Fibroblast of upper back skin (primary cell): ENCODE results near the gene APMAP.

Experiments
- DNase-seq: peaks from one replicate; pipeline ENCODE4 v3.0.0-alpha.2; 2013

Gene APMAP

GRCh38 chr20:25024171-25024570 lies 31.6 kb upstream of the APMAP start:
- no peak for DNase-seq

DNA sequence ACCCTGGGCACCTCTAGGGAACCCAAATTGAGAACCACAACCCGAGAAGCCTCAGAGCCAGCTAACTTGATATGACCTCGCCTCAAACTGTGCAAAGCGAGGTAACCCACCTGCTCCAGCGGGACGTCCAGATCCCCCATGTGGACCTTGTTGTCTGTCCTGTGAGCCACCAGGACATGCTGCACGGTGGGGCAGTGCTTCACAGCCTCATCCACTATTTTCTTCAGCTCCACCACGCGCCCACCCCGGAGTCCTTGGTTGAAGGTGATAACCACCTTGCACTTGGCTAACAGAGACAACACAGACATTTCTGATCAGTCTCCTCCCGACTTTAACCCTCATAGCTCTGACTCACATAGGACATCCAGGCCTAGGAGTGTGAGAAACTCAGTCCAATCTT lies 30.8 kb upstream of the APMAP start:
- no peak for DNase-seq

- DNase-seq, result no peak
These were observed 30.1 kb upstream of the APMAP start for GRCh38 chr20:25022680-25023079.

DNA sequence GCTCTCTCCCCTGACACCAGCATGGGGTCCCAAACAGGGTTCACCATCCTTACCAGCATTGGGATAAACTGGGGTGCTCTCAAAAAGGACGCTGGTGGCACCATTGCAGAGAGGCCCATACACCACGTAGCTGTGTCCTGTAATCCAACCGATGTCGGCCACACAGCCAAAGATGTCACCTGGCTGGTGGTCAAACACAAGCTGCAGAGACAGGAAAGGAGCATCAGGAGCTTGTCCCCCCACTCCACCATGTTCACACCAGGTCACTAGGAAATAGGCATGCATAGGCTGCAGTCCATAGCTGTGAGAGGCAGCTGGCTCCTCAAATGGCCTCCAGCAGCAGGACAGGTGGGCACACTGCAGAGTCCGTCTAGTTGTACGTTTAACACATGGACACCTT lies 28.8 kb upstream of the APMAP start:
- DNase-seq, result no peak

DNA sequence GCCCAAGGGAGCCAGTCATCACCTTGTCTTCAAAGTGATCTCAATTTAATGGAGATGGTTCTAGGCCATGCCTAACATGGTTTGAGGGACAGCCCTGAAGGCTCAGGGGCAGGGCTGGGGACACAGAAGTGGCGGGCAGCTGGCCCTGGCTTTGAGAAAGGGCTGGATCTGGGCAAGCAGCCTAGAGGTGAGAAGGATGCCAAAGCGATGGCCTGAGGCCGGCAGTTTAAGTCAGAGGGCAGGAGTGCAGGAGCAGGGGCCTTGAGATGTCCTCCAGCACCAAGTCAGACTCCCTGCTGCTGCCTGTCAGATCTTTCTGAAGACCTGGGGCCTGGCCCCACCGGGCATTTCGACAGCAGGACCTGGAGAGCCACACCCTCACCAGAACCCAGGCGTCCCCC lies 28.4 kb upstream of the APMAP start:
- no peak for DNase-seq

- no peak for DNase-seq
These were observed 27.8 kb upstream of the APMAP start for GRCh38 chr20:25020345-25020744.

DNA sequence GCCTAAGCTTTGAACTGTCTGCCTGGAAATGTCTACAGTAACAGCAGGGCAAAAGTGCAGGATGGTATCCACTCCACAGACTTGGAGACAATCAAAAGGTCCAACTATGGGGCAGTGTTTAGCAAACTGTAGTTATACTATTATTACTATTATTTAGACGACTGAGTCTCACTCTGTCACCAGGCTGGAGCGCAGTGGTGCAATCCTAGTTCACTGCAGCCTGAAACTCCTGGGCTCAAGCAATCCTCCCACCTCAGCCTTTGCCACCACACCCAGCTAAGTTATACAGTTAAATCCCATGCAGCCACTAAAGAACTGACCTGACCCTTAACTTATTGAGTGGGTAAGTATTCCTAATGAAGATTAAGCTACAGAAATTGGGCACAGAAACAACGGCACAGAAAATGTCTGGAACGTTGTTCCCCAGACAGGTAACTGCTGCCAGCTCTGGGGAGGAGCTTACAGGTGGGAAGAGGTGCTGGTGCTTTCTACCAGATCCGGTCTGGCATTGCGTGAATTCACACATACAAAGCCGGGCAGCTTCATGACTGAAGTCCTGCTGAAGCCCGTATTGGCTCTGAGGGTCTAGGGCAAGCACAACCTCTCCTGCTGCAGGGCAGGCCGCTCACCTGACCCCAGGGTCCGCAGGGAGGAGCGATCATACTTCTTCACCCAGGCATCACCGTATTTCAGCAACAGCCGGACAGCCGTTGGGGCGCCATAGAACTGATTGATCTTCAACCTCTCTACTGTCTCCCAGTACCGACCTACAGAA lies 27.0 kb upstream of the APMAP start:
- DNase-seq, result no peak

DNA sequence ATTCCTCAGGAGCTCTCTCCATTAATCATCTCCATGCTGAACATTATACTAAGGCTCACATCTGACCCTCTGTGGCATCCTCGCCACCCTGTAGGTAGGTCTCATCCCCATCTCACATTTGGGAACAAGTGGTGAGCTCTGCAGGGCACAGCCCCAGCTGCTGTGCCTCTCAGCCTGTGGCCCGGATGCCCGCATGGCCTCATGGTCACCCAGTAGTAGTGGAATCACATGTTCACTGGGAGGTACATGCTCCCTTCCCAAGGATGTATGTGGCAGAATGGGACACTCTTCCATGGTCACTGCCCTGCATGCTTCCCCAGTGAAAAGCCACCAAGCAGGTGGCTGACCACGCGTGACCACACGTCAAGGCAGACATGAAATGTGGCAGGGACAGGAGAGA lies 26.3 kb upstream of the APMAP start:
- no peak for DNase-seq

DNA sequence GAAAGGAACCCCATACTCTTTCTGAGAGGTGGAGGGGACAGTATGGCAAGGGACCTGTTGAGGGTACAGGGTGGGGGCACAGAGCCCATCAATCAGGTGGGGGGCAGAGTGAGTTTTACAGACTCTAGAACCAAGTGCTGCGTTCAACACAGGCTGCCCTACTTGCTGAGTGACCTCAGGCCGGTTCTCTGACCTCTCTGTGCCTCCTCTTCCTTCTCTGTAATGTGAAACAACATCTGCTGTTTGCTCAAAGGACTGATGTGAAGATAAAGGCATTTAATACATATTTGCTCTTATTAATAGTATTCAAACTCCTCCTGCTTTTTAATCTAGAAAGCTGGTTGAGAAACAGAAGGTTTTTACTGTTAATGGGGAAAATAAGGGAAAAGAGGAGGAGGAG lies 25.9 kb upstream of the APMAP start:
- DNase-seq, result no peak

GRCh38 chr20:25017257-25017803 lies 24.8 kb upstream of the APMAP start:
- DNase-seq, result no peak

DNA sequence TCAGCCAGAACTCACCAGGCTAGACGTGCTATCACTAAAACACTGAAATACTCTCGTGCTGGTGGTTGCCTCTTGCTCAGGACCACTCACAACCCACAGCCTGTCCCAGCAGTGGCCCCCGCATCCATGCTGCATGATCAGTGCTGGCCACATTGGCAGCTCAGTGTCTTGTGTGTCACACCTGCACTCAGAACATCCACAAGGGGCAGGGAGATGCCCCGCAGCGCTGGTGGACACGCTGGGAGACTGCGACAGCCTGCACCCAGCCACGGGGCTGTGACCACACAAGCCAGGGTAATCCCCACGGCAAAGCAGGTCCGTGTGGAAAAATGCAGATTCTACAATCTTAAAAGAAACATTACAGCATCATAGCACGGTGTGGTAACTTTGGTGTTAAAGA lies 23.9 kb upstream of the APMAP start:
- DNase-seq, result no peak

- no peak for DNase-seq
These were observed 23.4 kb upstream of the APMAP start for GRCh38 chr20:25015986-25016385.

DNA sequence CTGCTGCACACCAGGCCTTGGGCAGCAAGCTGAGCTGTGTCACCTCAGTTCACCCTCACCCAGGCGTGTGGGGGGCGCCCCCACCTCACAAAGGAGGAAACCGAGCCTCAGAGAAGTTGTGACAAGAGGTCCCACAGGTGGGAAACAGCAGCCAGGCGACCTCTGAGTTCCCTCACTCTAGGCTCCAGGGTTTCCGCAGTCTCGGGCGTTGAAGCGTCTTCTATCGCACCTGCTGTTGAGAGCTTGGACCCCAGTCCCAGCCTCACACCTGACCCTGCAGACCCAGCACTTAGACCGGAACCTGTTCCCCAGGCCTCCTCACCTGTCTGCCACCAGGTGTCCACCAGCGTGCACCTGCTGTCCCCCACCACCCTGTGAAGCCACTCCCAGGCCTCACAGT lies 22.3 kb upstream of the APMAP start:
- no peak for DNase-seq

- DNase-seq, result no peak
These were observed 21.2 kb upstream of the APMAP start for GRCh38 chr20:25013478-25014380.

DNA sequence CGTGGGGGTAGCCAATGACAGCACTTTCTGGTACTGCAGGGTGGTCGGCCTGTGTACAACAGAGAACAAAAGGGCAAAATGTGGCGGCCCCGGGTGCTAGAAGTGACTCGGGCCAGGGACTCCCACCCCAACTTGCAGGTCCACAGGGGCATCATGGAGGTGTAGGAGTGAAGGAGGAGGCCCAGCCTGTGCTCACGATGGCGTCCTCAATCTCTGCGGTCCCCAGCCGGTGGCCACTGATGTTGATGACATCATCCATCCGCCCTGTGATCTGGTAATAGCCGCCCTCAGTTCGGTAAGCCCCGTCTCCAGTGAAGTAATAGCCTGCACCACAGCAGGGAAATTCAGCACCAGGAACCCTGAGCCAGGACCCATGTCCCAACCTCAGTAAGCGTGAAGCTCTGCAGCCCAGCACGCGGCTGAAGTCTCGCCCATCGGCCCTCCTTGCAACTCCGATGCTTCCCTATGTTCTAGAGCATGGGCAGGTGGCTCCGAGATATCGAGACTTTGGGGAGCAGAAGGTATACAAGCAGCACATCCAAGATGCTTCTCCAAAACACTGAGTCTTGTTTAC lies 20.2 kb upstream of the APMAP start:
- no peak for DNase-seq

DNA sequence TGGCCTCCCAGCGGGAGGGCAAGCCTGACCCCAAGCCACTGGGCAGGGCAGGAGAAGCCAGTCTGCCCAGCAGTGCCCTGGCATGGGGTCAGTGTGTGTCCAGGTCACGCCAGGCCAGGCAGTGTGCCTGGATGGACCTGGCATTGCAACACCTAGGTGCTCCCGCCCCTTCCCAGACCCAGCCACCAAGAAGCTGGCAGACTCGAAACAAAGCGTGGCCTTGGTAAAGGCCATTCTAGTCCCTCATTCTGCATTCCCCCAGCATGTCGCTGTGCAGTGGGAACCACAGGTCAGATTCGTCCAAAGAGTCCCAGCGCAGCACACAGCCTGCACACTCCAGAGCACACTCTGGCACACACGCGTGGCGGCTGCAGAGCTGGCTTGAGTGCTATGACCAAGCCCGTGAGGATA lies 19.3 kb upstream of the APMAP start:
- DNase-seq, result no peak

- no peak for DNase-seq
These were observed 18.7 kb upstream of the APMAP start for GRCh38 chr20:25011261-25011660.

- peak; percentile 17 for DNase-seq
These were observed 16.9 kb upstream of the APMAP start for GRCh38 chr20:25009218-25010145.

DNA sequence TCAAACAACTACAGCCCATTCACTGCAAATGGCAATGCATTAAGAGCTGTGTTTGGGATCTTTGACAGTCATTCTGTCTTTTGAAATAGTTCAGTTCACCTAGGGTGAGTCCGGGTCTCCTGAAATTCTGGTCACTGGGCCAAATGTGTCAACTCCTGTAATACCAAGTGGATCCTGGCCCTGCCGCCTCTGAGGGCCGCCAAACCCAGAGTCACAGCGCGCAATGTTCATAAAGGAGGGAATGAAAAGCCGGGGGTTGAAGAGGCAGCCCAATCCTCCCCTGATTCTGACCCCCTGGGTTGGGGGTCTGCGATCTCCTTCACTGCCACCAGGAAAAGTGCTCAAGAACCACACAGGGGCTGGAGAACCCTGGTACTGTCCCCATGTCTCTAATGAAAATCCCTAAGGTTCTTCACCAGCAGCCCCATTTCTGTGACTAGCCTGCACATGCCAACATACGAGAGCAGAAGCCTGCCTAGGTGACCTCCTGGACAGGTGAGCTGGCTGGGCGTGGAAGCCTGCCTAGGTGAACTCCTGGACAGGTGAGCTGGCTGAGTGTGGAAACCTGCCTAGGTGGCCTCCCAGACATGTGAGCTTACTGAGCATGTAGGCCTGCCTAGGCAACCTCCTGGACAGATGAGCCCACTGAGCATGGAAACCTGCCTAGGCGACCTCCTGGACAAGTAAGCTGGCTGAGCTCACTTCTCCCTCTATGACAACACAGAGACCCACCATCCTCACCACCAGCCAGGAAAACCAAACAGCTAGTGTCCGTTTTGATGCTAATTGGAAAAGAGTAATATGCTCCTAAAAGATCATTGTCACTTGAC lies 16.1 kb upstream of the APMAP start:
- no peak for DNase-seq

GRCh38 chr20:25007491-25008305 lies 15.1 kb upstream of the APMAP start:
- no peak for DNase-seq
